NCI-H69 (cell line): Measurements from ENCODE around the gene FBXO34.

Experiments used
- DNase-seq: peaks from one replicate; lab custom pipeline; 2025; lab: John Stamatoyannopoulos, UW

Gene FBXO34

DNA sequence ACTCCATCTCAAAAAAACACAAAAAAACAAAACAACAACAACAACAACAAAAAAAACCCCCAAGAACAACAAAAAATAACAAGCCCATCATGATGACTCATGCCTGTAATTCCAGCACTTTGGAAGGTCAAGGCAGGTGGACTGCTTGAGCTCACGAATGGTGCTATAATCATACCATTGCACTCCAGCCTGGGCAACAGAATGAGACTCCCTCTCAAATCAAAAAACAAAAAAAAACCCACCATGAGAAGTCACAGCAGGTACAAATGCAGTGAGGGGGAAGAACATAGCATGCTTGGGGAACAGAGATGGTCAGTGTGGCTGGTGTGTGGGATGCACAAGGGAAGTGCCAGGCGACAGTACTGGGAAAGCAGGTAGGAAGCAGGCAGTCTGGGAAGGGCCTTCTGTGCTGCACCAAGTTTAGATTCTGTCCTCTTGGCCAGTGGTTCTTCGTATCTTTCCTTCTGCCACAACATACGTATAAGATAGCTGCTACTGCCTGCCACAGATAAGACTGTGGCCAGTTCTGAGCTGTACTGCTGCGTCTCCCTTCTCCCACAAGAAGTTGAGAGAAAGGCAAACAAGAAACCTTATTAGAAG is 112.4 kb downstream of the FBXO34 start:
- DNase-seq, result no peak

DNA sequence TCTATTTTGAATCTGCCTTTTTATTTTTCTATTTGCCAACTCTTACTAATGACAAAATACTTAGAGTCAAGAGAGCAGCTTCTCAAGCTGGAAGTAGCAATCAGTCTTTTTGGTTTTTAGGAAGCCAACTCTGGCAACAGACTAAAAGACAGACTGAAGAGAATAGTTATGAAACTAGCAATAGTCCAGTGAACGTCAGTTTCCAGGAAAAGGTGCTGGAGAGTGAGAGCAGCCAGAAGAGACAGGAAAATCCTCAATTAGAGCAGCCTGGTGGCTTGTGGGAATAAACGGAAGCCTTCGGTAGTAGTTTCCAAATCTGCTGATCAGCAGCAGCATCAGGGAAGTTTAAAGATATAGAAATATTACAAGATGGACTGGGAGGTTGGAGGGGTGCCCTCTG is 113.3 kb downstream of the FBXO34 start:
- no peak for DNase-seq

DNA sequence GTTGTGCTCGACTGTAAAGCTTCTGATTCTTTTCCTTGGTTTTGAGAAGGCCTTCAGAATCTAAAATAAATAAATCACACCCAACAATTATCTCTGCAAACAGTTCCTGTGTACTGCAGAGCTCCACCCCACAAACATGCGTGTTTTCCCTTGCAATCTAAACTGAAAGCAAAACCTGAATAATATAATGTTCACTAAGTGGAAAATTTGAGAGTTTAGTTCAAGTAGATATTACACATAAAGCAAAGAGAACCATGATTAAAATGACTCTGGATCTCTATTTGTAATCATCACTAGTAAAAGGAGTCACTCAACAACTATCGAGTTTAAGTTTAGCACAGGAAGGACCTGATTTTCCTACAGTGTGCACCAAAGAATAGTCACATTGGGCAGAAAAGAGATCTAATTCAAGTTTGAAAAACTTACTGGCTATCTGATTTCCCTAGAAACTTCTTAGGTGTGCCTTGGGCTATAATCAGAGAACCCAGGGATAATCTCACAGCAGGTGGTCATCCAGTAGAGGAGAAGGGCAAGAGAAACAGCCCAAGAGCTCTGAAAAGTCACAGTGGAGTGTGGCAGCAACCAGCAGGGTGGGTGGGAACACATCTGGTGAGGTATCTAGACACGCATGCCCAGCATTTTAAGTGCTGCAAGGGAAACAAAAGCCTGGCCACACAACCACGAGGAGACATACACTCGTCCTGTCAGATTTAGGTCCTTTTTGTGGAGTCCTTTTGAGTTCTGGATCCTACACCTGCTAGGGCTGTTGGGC is 115.0 kb downstream of the FBXO34 start:
- peak; percentile 69 for DNase-seq

DNA sequence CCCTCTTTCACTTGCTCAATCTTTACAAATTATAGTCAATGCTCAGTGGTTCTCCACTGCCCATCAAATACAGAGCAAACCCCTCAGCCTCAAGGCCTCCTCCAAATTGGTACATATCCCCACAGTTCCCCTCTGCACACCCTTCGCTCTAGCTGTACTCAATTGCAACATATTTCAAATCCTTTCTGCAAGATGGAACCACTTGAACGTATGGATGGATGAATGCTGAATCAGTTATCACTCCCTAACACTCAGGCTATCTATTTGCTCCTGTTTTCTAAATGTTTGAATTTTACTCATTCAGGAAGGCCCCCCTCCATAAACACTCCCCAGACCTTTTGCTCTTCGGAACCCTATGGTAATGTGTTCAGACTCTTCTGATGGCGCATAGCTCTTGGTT is 115.9 kb downstream of the FBXO34 start:
- DNase-seq, result no peak

DNA sequence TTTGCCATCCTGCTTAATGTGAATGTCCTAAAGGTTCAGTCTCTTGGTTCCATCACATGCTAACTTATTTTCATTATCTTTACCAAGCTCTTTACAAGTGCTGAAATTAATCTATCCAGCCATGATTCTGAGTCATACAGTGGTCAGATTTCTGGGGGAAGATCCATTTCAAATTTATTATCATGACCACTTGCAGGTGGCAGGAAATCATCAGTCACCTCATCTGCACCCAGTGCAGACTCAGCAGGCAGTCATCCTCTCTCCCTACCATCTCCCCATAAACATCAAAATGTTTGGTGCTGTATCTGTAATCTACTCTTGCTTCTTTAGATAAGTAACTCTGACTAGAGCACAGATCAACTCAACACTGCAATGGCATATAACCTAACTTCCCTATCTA is 116.9 kb downstream of the FBXO34 start:
- no peak for DNase-seq

DNA sequence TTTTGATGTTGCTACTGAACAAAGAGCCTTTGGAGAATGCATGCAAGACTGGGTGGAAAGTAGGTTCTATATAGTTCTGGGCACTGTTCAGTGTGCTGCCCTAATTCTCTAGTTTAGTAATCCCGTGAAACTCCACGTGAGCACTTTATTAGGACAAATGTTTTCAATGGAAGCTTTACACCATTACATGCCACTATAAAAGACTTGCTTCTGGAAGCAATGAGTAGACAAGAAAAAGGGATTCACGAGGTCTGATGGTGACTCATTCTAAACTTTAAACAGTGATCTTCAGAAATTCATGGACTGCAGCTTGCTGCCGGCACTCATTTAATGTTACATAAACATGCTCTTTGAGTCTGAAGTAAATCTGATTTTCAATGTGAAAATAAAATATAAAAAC is 118.1 kb downstream of the FBXO34 start:
- no peak for DNase-seq

DNA sequence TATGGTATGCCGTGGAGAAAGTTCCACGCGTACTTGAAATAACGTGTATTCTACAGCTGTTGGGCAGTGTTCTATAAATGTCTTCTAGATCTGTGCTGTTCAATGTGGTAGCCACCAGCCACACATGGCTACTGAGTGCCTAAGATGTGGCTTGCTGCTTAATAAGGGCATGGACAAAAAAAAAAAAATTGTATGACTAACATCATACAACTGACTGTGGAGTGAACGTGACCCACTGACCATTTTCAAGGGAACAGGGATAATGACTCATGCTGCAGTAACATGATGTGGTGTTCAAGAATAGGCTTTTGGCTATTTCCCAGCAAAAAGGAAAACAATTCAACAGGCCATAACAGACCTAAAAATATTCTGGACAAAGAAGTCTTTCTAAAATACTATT is 127.5 kb downstream of the FBXO34 start:
- DNase-seq, result no peak

DNA sequence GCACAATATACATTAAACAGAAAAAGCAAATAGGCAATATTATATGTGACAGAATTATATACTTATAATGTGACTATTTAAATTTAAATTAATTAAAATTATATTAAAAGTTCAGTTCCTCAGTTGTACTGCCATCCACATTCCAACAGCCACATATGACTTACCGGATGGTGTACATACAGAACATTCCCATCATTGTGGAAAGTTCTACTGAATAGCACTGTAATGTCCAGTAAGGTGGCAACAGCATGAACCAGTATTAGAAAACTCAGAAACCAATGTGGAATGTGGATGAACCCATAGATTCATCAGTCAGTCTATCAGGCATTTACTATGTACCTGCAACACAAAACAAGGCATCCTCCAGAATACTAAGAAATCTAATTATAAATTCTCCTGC is 128.0 kb downstream of the FBXO34 start:
- no peak for DNase-seq

DNA sequence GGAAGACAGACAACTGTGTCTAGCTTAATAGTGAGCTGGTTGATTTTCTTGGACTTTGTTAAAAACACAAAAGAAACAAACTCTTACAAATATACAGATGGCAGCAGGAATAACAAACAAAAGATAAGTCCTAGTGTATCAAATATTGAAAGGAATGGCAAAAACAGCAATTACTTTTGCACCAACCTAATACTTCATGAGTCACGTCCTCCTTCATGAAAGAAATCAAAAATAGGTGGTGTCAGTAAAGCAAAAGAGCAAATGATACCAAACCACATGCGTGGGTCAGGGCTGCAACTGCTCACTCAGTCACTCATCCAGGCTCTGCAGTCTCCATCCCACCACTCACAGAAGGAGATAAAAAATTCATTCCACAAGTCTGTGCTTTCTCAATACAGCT is 128.6 kb downstream of the FBXO34 start:
- no peak for DNase-seq

DNA sequence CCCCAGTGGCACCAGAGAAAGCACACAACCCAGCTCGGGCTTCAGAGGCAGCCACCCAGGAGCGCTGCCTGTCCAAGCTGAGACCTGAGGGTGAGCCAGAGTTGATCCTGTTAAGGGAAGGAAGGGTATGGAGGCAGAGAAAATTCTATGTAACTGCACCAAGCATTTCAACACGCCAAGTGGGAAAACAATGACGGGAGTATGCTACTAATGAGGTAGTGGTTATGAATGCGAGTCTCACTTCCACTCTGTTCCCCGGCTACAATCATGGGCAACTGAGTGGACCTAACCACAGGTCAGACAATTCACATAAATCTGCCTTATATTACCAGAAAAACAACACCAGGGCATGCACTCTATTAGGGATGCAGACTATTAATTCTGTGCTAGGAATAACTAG is 130.5 kb downstream of the FBXO34 start:
- no peak for DNase-seq
